CD4-positive, alpha-beta T cell (primary cell): Measurements from ENCODE around the gene BICC1. TPM values are rescaled to one million over a fixed set of nuclear protein-coding genes. Genes with fewer than 3 reads are reported as not detected.

Experiments
- ATAC-seq: fragments of 200-7000 bp; cut with Tn5 transposase; one replicate; pipeline ENCODE4 v1.10.0; 2022; ENCODE audit warnings: mild to moderate bottlenecking; ENCODE audit not compliant: poor library complexity
- CTCF ChIA-PET: fragments of 350-600 bp; sonication (Branson Sonifier 250); formaldehyde crosslinking; loops from one replicate; lab custom pipeline; 2021; ENCODE audit warnings: antibody characterized with exemption, inconsistent platforms; lab: Charles Lee
- POLR2A ChIA-PET: fragments of 350-600 bp; sonication (Branson Sonifier 250); formaldehyde crosslinking; loops from one replicate; lab custom pipeline; 2021; ENCODE audit warnings: antibody characterized with exemption, inconsistent platforms; lab: Charles Lee
- DNase-seq, 14 experiments: peaks; one replicate each; pipeline ENCODE4 v3.0.0-alpha.2; 2013 to 2020; ENCODE audit warnings: mixed read lengths in 2 of 14
- H3K27ac ChIP-seq, 2 donors: one replicate each; pipeline versions ENCODE4 v1.5.1 to v1.7.0; 2013; ENCODE audit warnings: low read length in 2 of 2, low read depth in 1 of 2, mild to moderate bottlenecking in 1 of 2
- H3K27me3 ChIP-seq, 2 experiments: 1 replicate in 1 of 2; 2 replicates in 1 of 2; pipeline versions ENCODE4 v1.6.1 to v1.7.0; 2013; ENCODE audit warnings: low read length in 2 of 2, control low read depth in 1 of 2, mild to moderate bottlenecking in 1 of 2, moderate library complexity in 1 of 2; ENCODE audit not compliant: insufficient read depth in 2 of 2, control insufficient read depth in 1 of 2
- H3K36me3 ChIP-seq: one replicate; pipeline ENCODE4 v1.6.1; 2013; ENCODE audit warnings: low read length, control low read depth; ENCODE audit not compliant: insufficient read depth
- H3K4me1 ChIP-seq: one replicate; pipeline ENCODE4 v1.6.1; 2013; ENCODE audit warnings: low read length, control low read depth; ENCODE audit not compliant: insufficient read depth
- H3K4me3 ChIP-seq: one replicate; pipeline ENCODE4 v1.5.1; 2013; ENCODE audit warnings: mild to moderate bottlenecking, low read length, moderate library complexity
- H3K9me3 ChIP-seq, 2 experiments: 1 replicate in 1 of 2; 2 replicates in 1 of 2; pipeline versions ENCODE4 v1.6.1 to v1.7.0; 2013; ENCODE audit warnings: low read length in 2 of 2, mild to moderate bottlenecking in 2 of 2, control low read depth in 1 of 2, moderate library complexity in 1 of 2; ENCODE audit not compliant: control insufficient read depth in 1 of 2, insufficient read depth in 1 of 2
- H3K27ac Mint-ChIP-seq: one replicate; pipeline ENCODE4 v1.8.0; 2020; ENCODE audit warnings: mixed read lengths
- H3K27me3 Mint-ChIP-seq: one replicate; pipeline ENCODE4 v1.8.0; 2021; ENCODE audit warnings: mixed read lengths
- H3K36me3 Mint-ChIP-seq: one replicate; pipeline ENCODE4 v1.8.0; 2021; ENCODE audit warnings: low read depth, mixed read lengths
- H3K4me1 Mint-ChIP-seq: one replicate; pipeline ENCODE4 v1.8.0; 2021; ENCODE audit warnings: low read depth, mixed read lengths
- H3K4me3 Mint-ChIP-seq: one replicate; pipeline ENCODE4 v1.8.0; 2020; ENCODE audit warnings: mild to moderate bottlenecking, mixed read lengths
- H3K9me3 Mint-ChIP-seq: one replicate; pipeline ENCODE4 v1.8.0; 2020; ENCODE audit warnings: mixed read lengths
- CTCF ChIP-seq: fragments of 200-600 bp; IDR thresholded peaks from one replicate; pipeline ENCODE4 v1.8.0; 2022; ENCODE audit warnings: antibody characterized with exemption, mild to moderate bottlenecking
- intact Hi-C, 2 experiments: fragments of 100-400 bp; cut with DNase I in 1 of 2; cut with micrococcal nuclease in 1 of 2; formaldehyde crosslinking; loops; one replicate each; pipeline versions ENCODE4 v1.15.1 to v1.9.0; 2023 to 2025; cut with DNase I, micrococcal nuclease
- total RNA-seq, 174 experiments: library from RNA in 2 of 174; stranded (reverse) in 2 of 174; gene quantifications; one replicate each; pipeline ENCODE4 v1.2.3 and lab custom pipeline; 2021 to 2026

BICC1 gene
- total RNA-seq, 2 experiments from 2014 or later: not detected

- no peaks in the 10 kb centered on the region for H3K4me1 Mint-ChIP-seq
- DNase-seq (no peak), ATAC-seq (no peak)
- no peak overlapping the region for H3K27ac Mint-ChIP-seq
- peaks cover 6 to 12% of the 10 kb centered on the region in 2 experiments for H3K9me3 ChIP-seq
- no peaks in the 10 kb centered on the region for H3K27me3 Mint-ChIP-seq
- H3K36me3 Mint-ChIP-seq: no peaks in the 10 kb centered on the region
- no peak overlapping the region for H3K4me3 ChIP-seq
- peaks cover 5% of the 10 kb centered on the region for H3K9me3 Mint-ChIP-seq
- POLR2A ChIA-PET: no interaction called here
- H3K27me3 ChIP-seq: no peaks in the 10 kb centered on the region
- CTCF ChIA-PET: no interaction called here
- intact Hi-C loops: no loop called here
- no peak overlapping the region for H3K4me3 Mint-ChIP-seq
- H3K27ac ChIP-seq: no peak overlapping the region
- H3K36me3 ChIP-seq: no peaks in the 10 kb centered on the region
- no peak for TF ChIP-seq CTCF
- H3K4me1 ChIP-seq: no peaks in the 10 kb centered on the region
These were observed 222.4 kb downstream of the BICC1 start for GRCh38 chr10:58735087-58735486.

- Histone ChIP-seq H3K27ac (no peak overlapping the region), H3K36me3 (no peaks in the 10 kb centered on the region), H3K4me1 (no peaks in the 10 kb centered on the region), H3K4me3 (no peak overlapping the region), H3K9me3 (no peaks in the 10 kb centered on the region), H3K27me3 (no peaks in the 10 kb centered on the region)
- no peak overlapping the region for H3K4me3 Mint-ChIP-seq
- ATAC-seq: no peak
- no peak for DNase-seq
- H3K9me3 Mint-ChIP-seq: no peaks in the 10 kb centered on the region
- no peak overlapping the region for H3K27ac Mint-ChIP-seq
- no peaks in the 10 kb centered on the region for H3K36me3 Mint-ChIP-seq
- no peak for TF ChIP-seq CTCF
- CTCF ChIA-PET: no interaction called here
- H3K4me1 Mint-ChIP-seq: no peaks in the 10 kb centered on the region
- POLR2A ChIA-PET: no interaction called here
- H3K27me3 Mint-ChIP-seq: peaks cover 6% of the 10 kb centered on the region
- intact Hi-C loops: no loop called here
These were observed 228.1 kb downstream of the BICC1 start for GRCh38 chr10:58740620-58741369.

DNA sequence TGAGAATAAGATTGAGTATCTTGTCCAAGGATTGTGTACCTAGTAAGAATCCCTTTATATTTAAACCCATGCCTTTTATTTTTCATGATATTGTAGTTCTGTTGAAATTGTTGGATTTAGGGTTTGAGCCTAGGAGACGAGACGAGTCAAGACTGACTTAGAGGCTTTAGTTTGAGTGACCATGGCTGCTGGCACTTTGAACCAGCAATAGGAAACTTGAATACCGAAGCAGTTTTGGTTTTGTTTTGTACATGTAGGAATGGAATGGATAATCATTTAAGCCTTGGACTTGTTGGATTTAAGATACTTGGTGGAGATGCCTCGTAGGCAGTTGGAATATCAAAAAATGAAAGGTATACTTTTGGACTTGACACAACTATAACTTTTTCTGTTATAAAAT is 229.0 kb downstream of the BICC1 start:
- H3K9me3 Mint-ChIP-seq: no peaks in the 10 kb centered on the region
- no peak for TF ChIP-seq CTCF
- no peaks in the 10 kb centered on the region for H3K36me3 Mint-ChIP-seq
- no peak overlapping the region for H3K27ac Mint-ChIP-seq
- H3K4me3 Mint-ChIP-seq: no peak overlapping the region
- Histone ChIP-seq H3K4me3 (no peak overlapping the region), H3K4me1 (no peaks in the 10 kb centered on the region), H3K27ac (no peak overlapping the region), H3K36me3 (no peaks in the 10 kb centered on the region), H3K27me3 (no peaks in the 10 kb centered on the region), H3K9me3 (no peaks in the 10 kb centered on the region)
- ChIA-PET POLR2A (no interaction called here), CTCF (no interaction called here)
- DNase-seq (no peak), ATAC-seq (no peak)
- no peaks in the 10 kb centered on the region for H3K4me1 Mint-ChIP-seq
- intact Hi-C loops: no loop called here
- peaks cover 6% of the 10 kb centered on the region for H3K27me3 Mint-ChIP-seq
